ENCODE measurements around the gene MBD4. TPM values are rescaled to one million over a fixed set of nuclear protein-coding genes. Genes with fewer than 3 reads are reported as not detected.

MBD4 gene
- total and polyA plus RNA-seq, 2 experiments from 2014 or later = 33.9 to 59.3 TPM

- no peak overlapping the region for H2AFZ ChIP-seq
- no peaks in the 10 kb centered on the region for H3F3A ChIP-seq (replicated peaks; ENCODE audit: low read depth)
- no peaks in the 10 kb centered on the region for H4K20me1 ChIP-seq (replicated peaks; ENCODE audit: insufficient read depth)
- peaks cover 31% of the 10 kb centered on the region for H3K79me2 ChIP-seq (replicated peaks; ENCODE audit: insufficient read depth)
- Mint-ChIP-seq H3K27ac (no peak overlapping the region), H3K27me3 (ENCODE audit: insufficient read depth, low read depth, poor library complexity) (no peaks in the 10 kb centered on the region), H3K9me3 (no peaks in the 10 kb centered on the region), H3K4me3 (no peak overlapping the region), H3K36me3 (ENCODE audit: low read depth) (peaks cover 3% of the 10 kb centered on the region; the same call in 1 of the 3 replicates), H3K4me1 (peaks cover 59% of the 10 kb centered on the region)
- H3K4me1 ChIP-seq (ENCODE audit: insufficient read depth) = peaks cover 45% of the 10 kb centered on the region
- H3K4me2 ChIP-seq = no peak overlapping the region
- ATAC-seq (no peak), DNase-seq (ENCODE audit: low spot score) (no peak)
- H3K27me3 ChIP-seq (ENCODE audit: insufficient read depth) = no peaks in the 10 kb centered on the region
- no peak overlapping the region for H3K4me3 ChIP-seq
- H3K36me3 ChIP-seq (ENCODE audit: insufficient read depth) = no peaks in the 10 kb centered on the region
- no peak for TF ChIP-seq ZNF114 (CRISPR knock-in tag; IDR thresholded peaks at IDR 0.05)
- no peak for TF ChIP-seq STAT1 (IDR thresholded peaks at IDR 0.05; ENCODE audit: unreplicated experiment)
- TF ChIP-seq NANOG (IDR thresholded peaks at IDR 0.05; ENCODE audit: borderline replicate concordance) = no peak
- no peak for TF ChIP-seq ZNF462 (CRISPR knock-in tag; IDR thresholded peaks at IDR 0.05)
- no peak for TF ChIP-seq JUNB (IDR thresholded peaks at IDR 0.05; ENCODE audit: unreplicated experiment)
- TF ChIP-seq REST (IDR thresholded peaks at IDR 0.05; ENCODE audit: unreplicated experiment) = no peak
- H3K9me2 ChIP-seq (ENCODE audit: insufficient read depth) = no peaks in the 10 kb centered on the region
- no peak overlapping the region for H3K27ac ChIP-seq (ENCODE audit: low read depth)
Measured at GRCh38 chr3:129445471-129445870, 5.7 kb upstream of the MBD4 start.
